Measurements from ENCODE around the gene RGS9BP. TPM values are rescaled to one million over a fixed set of nuclear protein-coding genes. Genes with fewer than 3 reads are reported as not detected.
"Not testable (repeated sequence)": the region's sequence is repeated elsewhere in the genome, so short reads cannot be mapped to it uniquely, and the experiment has no call there.

RGS9BP gene
- total RNA-seq, 2 experiments from 2014 or later: not detected

GRCh38 chr19:32677657-32678056 is 2.0 kb downstream of the RGS9BP start:
- H3K27ac Mint-ChIP-seq: no peak overlapping the region
- peaks cover 28% of the 10 kb centered on the region for H3K27me3 Mint-ChIP-seq
- no peaks in the 10 kb centered on the region for H3K9me3 Mint-ChIP-seq
- DNase-seq: no peak
- peaks cover 2% of the 10 kb centered on the region for H3K36me3 Mint-ChIP-seq
- no peak overlapping the region for H3K4me3 Mint-ChIP-seq
- peaks cover 16% of the 10 kb centered on the region for H3K4me1 Mint-ChIP-seq

- H3K9me3 Mint-ChIP-seq: no peaks in the 10 kb centered on the region
- peaks cover 3% of the 10 kb centered on the region for H3K36me3 Mint-ChIP-seq
- no peak for DNase-seq
- H3K27ac Mint-ChIP-seq: no peak overlapping the region
- peaks cover 28% of the 10 kb centered on the region for H3K27me3 Mint-ChIP-seq
- no peak overlapping the region for H3K4me3 Mint-ChIP-seq
- peaks cover 3% of the 10 kb centered on the region for H3K4me1 Mint-ChIP-seq
Measured at GRCh38 chr19:32680986-32681385, 5.3 kb downstream of the RGS9BP start.

- Mint-ChIP-seq H3K36me3 (peaks cover 6% of the 10 kb centered on the region), H3K4me3 (no peak overlapping the region), H3K27ac (no peak overlapping the region), H3K4me1 (peaks cover 2% of the 10 kb centered on the region), H3K27me3 (peaks cover 23% of the 10 kb centered on the region), H3K9me3 (no peaks in the 10 kb centered on the region)
- DNase-seq: no peak
Measured at GRCh38 chr19:32682317-32682716, 6.7 kb downstream of the RGS9BP start.

- Mint-ChIP-seq H3K27ac (no peak overlapping the region), H3K9me3 (peaks cover 1% of the 10 kb centered on the region), H3K4me1 (peaks cover 13% of the 10 kb centered on the region), H3K27me3 (peaks cover 4% of the 10 kb centered on the region), H3K4me3 (no peak overlapping the region), H3K36me3 (peaks cover 21% of the 10 kb centered on the region)
- DNase-seq: no peak
Measured at GRCh38 chr19:32686847-32687475, 11.3 kb downstream of the RGS9BP start.

- Mint-ChIP-seq H3K27me3 (no peaks in the 10 kb centered on the region), H3K4me1 (peaks cover 13% of the 10 kb centered on the region), H3K9me3 (peaks cover 1% of the 10 kb centered on the region), H3K27ac (no peak overlapping the region), H3K4me3 (no peak overlapping the region), H3K36me3 (peaks cover 21% of the 10 kb centered on the region)
- no peak for DNase-seq
Measured at GRCh38 chr19:32687681-32688080, 12.0 kb downstream of the RGS9BP start.

- DNase-seq: no peak
- Mint-ChIP-seq H3K4me1 (peaks cover 19% of the 10 kb centered on the region), H3K27ac (no peak overlapping the region), H3K4me3 (no peak overlapping the region), H3K27me3 (no peaks in the 10 kb centered on the region), H3K36me3 (peaks cover 28% of the 10 kb centered on the region), H3K9me3 (peaks cover 4% of the 10 kb centered on the region)
Measured at GRCh38 chr19:32688311-32688710, 12.7 kb downstream of the RGS9BP start.

GRCh38 chr19:32691291-32691951 is 15.8 kb downstream of the RGS9BP start, which contains the start of gene NUDT19:
Gene NUDT19 (plus strand): TSS chr19:32691821. CDS start chr19:32691961, 140 bp downstream.
- DNase-seq: peak; percentile 86
- peaks cover 51% of the 10 kb centered on the region for H3K36me3 Mint-ChIP-seq
- H3K9me3 Mint-ChIP-seq: peaks cover 9% of the 10 kb centered on the region
- peaks cover 46% of the 10 kb centered on the region for H3K4me1 Mint-ChIP-seq
- no peaks in the 10 kb centered on the region for H3K27me3 Mint-ChIP-seq
- H3K27ac Mint-ChIP-seq: peak within 1 kb of the TSS; percentile 93
- peak within 1 kb of the TSS; percentile 84 for H3K4me3 Mint-ChIP-seq

- H3K9me3 Mint-ChIP-seq: peaks cover 9% of the 10 kb centered on the region
- peaks cover 51% of the 10 kb centered on the region for H3K4me1 Mint-ChIP-seq
- peak; percentile 67 for DNase-seq
- H3K4me3 Mint-ChIP-seq: peak overlapping the region; percentile 84
- H3K36me3 Mint-ChIP-seq: peaks cover 55% of the 10 kb centered on the region
- peak overlapping the region; percentile 93 for H3K27ac Mint-ChIP-seq
- H3K27me3 Mint-ChIP-seq: no peaks in the 10 kb centered on the region
Measured at GRCh38 chr19:32691952-32692726, 16.5 kb downstream of the RGS9BP start.

GRCh38 chr19:32692727-32693061 is 17.0 kb downstream of the RGS9BP start:
- Mint-ChIP-seq H3K4me1 (peaks cover 54% of the 10 kb centered on the region), H3K4me3 (peak overlapping the region; percentile 84), H3K27me3 (no peaks in the 10 kb centered on the region), H3K36me3 (peaks cover 61% of the 10 kb centered on the region), H3K27ac (peak overlapping the region; percentile 93), H3K9me3 (peaks cover 9% of the 10 kb centered on the region)
- no peak for DNase-seq

- peaks cover 11% of the 10 kb centered on the region for H3K9me3 Mint-ChIP-seq
- H3K27ac Mint-ChIP-seq: peak overlapping the region; percentile 93
- H3K4me3 Mint-ChIP-seq: peak overlapping the region; percentile 84
- H3K36me3 Mint-ChIP-seq: peaks cover 68% of the 10 kb centered on the region
- H3K27me3 Mint-ChIP-seq: not testable (repeated sequence)
- H3K4me1 Mint-ChIP-seq: peaks cover 57% of the 10 kb centered on the region
- DNase-seq: peak; percentile 71
Measured at GRCh38 chr19:32693151-32694108, 17.8 kb downstream of the RGS9BP start.

GRCh38 chr19:32694316-32694715 is 18.7 kb downstream of the RGS9BP start:
- H3K4me1 Mint-ChIP-seq: peaks cover 60% of the 10 kb centered on the region
- H3K27me3 Mint-ChIP-seq, H3K27ac Mint-ChIP-seq, DNase-seq: not testable (repeated sequence)
- peak overlapping the region; percentile 84 for H3K4me3 Mint-ChIP-seq
- peaks cover 77% of the 10 kb centered on the region for H3K36me3 Mint-ChIP-seq
- peaks cover 14% of the 10 kb centered on the region for H3K9me3 Mint-ChIP-seq

- Mint-ChIP-seq H3K4me1 (peaks cover 60% of the 10 kb centered on the region), H3K36me3 (peaks cover 78% of the 10 kb centered on the region), H3K4me3 (peak overlapping the region; percentile 84), H3K9me3 (peaks cover 16% of the 10 kb centered on the region)
- H3K27me3 Mint-ChIP-seq, DNase-seq, H3K27ac Mint-ChIP-seq: not testable (repeated sequence)
Measured at GRCh38 chr19:32694851-32695250, 19.2 kb downstream of the RGS9BP start.

GRCh38 chr19:32695506-32695905 is 19.9 kb downstream of the RGS9BP start:
- not testable (repeated sequence) for H3K27me3 Mint-ChIP-seq, H3K27ac Mint-ChIP-seq, DNase-seq
- H3K4me1 Mint-ChIP-seq: peaks cover 60% of the 10 kb centered on the region
- peak overlapping the region; percentile 57 for H3K4me3 Mint-ChIP-seq
- H3K9me3 Mint-ChIP-seq: peaks cover 16% of the 10 kb centered on the region
- peaks cover 85% of the 10 kb centered on the region for H3K36me3 Mint-ChIP-seq

- not testable (repeated sequence) for H3K4me3 Mint-ChIP-seq, DNase-seq, H3K27me3 Mint-ChIP-seq
- Mint-ChIP-seq H3K4me1 (peaks cover 51% of the 10 kb centered on the region), H3K36me3 (peaks cover 81% of the 10 kb centered on the region), H3K9me3 (peaks cover 15% of the 10 kb centered on the region), H3K27ac (peak overlapping the region; percentile 66)
Measured at GRCh38 chr19:32696771-32697170, 21.1 kb downstream of the RGS9BP start.
